Putamen (tissue), 1 donor: ENCODE measurements around the gene DRD3.

Source experiments
- DNase-seq: peaks from one replicate; pipeline ENCODE4 v3.0.0-alpha.2; 2016; ENCODE audit warnings: low spot score

DRD3 gene

DNA sequence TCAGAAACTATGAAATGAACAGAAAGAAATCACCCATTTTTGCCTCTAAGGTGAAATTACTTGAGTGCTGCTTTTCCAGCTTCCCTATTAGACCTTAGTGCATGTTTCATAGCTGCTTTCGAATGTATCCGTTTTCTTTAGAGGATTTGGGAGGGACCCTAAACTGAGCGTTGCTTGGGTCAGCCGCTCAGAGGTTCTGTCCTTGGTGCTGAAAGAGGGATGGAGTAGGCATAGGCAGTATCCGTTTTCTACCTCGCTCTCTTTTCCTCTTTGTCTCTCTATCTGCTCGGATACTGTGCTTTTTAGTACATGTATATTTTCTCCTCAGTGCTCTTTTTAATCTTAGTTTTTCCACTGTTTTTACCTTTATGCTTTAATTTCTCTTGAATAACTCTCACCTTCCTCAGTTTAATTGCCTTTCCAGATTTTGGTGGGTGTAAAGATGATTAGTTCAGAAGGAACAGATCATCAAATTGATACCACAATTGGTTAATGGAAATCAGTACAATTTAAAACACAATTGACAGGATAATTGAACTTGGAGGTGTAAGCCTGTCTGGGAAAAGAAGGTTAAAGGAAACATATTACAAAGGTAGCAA is at the start of gene DRD3:
DRD3 (minus strand) TSS at position 283 of the 599 bp plus-strand sequence. CDS start 7,060 bp downstream, outside the sequence.
- DNase-seq: peak; percentile 54

- DNase-seq: no peak
These were observed 48.2 kb upstream of the DRD3 start for GRCh38 chr3:114227076-114227475.

DNA sequence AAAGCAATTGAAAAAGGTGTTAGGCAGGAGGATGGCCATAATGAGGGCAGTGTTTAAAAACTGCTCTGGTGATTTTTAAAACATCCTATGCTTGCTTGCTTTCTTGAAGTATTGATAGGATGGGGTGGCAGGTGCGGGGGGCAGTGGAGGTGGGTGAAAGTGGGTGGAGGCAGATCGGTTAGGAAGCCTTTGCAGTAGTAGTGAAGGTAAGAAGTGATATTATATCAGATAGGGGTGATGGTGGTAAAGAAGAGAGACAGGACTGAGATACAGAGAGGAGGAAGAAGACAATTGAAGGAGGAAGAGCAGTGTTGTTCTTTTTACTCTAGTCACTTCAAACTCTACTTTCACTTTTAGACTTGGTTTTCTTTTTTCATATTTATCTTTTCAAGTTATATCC is 47.5 kb upstream of the DRD3 start:
- DNase-seq: no peak

GRCh38 chr3:114223143-114223542 is 44.3 kb upstream of the DRD3 start:
- DNase-seq: no peak

- DNase-seq: no peak
These were observed 43.0 kb upstream of the DRD3 start for GRCh38 chr3:114221881-114222264.

- DNase-seq: no peak
These were observed 42.5 kb upstream of the DRD3 start for GRCh38 chr3:114221165-114221880.

- DNase-seq: no peak
These were observed 40.9 kb upstream of the DRD3 start for GRCh38 chr3:114219741-114220140.

DNA sequence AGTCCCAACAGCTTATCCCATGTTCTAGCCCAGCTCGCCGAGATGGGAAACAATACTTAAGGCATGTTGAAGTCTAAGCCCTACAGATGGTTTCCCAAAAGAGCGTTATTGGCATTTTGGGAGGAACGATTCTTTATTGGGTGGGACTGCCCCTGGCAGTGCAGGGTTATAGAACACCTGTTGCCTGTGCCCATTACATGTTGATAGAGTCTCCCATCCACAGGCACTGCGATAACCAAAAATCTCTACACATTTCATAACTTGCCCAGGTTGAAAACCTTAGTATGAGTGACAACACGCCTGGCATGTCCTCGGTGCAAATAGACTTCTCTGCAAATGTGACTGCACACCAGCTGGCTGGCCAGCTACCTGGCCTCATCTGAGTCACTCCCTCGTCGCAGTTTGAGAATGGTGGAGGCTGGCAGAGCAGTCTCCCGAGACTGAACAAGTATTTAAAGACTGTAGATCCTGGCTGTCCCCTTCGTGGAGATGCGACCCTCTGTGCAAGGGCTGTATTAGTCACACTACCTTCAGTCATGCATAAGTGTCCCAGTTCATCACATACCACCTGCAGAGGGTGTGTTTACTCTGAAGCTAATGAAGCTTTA is 39.8 kb upstream of the DRD3 start:
- no peak for DNase-seq

GRCh38 chr3:114218006-114218405 is 39.2 kb upstream of the DRD3 start:
- no peak for DNase-seq

DNA sequence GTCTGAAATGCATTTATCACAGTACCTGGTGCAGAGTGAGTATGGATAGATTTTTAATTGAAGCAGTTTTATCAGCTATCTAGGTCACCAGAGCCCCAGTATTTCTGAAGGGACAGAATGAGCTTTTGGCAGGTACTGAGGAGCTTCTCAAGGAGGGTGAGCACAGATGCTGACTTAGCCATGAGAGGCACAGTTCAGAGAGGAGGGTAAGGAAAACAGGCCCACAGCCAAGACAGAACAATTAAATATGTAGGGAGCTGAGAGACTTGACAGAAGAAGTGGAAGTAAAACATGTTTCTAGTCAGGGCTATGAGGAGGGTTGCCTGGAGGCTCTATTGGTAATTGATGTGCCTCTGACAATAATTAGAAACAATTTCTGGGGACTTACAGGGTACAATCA is 38.4 kb upstream of the DRD3 start:
- no peak for DNase-seq

- no peak for DNase-seq
These were observed 37.5 kb upstream of the DRD3 start for GRCh38 chr3:114216186-114216970.

- DNase-seq: no peak
These were observed 35.9 kb upstream of the DRD3 start for GRCh38 chr3:114214542-114215341.

DNA sequence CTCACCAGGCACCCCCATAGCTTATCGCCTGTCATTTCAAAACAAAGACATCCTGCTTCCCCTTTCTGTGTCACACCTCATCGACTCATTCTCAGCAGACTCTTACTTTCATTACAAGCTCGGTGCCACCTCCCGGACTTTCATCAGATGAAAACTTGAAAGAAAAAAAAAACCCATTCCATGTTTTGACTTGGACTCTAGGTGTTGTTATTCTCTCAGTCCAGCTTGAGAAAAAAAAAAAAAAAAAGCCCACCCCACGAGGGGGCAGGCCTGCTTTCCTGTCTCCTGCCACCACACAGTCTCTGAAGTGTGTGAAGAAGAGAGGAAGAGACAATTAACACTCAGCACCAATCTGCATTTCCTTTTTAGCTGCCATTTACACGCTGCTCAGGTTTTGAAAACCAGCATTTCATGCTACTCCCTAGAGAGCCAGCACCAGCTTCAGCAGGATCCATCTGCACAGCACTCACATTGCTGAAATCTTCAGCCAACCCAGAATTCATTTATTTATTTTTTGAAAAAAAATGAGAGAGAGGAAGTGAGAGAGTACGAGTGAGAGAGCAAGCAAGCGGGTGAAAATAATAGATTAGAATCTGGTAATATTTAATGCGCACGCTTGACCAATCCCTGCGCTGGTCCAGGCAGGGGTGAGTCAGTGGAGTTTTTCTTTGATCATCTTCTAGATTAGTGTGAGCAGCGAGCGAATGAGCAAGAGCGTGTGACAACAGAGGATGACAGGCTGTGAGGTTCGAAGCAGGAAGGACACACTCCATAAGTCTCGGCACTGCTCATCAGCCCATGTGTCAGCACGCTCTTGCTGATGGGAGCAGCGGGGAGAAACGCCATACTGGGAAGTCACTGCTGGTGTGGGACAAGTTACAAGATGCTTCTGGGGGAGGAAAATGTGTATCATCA is 35.0 kb upstream of the DRD3 start:
- DNase-seq: no peak

- no peak for DNase-seq
These were observed 34.4 kb upstream of the DRD3 start for GRCh38 chr3:114213292-114213626.

GRCh38 chr3:114212646-114213045 is 33.8 kb upstream of the DRD3 start:
- no peak for DNase-seq

DNA sequence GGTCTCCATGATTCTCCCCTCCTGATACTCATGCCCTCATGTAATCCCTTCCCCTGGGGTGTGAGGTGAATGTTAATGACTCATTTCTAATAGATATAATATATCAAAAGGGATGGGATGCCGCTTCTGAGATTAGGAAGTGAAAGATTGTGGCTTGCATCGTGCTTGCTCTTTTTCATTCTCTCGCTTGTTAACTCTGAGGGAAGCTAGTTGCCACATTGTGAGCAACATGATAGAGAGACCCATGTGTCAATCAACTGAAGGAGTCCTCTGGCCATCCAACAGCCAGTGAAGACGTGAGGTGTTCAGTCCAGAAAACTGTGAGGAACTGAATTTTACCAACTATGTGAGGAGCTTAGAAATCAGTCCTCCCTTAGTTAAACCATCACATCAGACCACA is 28.9 kb upstream of the DRD3 start:
- no peak for DNase-seq

GRCh38 chr3:114206342-114206741 is 27.5 kb upstream of the DRD3 start:
- no peak for DNase-seq

- DNase-seq: no peak
These were observed 26.7 kb upstream of the DRD3 start for GRCh38 chr3:114205541-114205940.

DNA sequence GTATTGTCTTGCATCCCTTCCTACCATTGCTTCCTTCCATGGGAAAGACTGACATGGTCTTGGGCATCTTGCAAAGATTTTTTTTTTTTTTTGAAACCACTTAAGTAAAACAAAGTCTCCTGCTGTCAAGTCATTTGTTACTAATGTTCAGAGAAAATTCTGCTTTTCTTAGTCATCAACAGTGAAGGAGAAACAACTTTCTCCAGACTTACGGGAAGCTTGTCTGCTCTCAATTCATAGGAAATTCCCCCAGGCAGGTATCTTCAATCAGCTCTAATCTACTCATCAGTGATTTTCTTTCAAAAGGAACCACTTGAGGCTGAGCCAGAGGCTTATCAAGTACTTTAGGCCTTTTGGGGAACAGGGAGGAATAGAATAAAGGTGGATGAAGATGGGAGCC is 15.9 kb upstream of the DRD3 start:
- DNase-seq: no peak

DNA sequence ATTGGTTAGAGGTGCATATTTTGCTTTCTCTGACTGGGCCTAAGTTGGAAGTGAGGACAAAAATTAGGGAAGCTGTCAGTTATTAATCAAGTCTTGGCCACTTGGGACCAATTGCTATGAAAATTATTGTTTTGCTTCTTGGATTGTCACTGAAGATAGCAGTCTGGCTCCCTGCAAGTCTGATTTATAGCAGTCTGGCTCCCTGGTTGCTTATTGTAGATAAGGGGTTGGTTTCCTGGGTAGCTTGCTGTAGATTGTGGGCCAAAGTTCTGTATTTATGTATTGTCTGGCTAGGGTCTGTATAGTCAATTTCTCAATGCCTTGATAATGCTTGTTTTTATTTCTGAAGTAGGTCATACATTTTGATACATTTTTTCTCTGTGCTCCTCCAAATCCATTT is 13.3 kb upstream of the DRD3 start:
- DNase-seq: no peak

DNA sequence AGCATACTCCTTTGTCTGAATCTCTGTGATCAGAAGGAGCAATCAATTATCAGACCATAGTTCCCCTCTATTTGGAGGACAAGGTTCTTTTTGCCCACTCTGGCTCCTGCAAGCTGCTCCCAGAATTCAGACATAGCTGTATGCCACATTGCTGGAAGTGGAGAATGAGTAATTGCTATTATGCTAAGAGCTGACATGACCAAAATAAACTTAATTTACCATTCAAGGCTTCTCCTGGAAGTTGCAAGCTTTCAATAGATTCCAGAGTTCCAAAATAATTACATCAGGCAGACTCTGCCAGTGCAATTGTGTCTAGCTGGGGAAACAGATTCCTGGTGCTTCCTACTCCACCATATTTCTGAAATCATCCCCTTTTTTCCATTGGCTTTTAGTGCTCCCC is 7.6 kb upstream of the DRD3 start:
- no peak for DNase-seq
